Tibial artery (tissue), 4 donors: ENCODE measurements around the gene FOXO4.

ENCODE experiments used
- DNase-seq, 2 donors: peaks; one replicate each; pipeline ENCODE4 v3.0.0-alpha.2; 2019
- H3K27ac ChIP-seq, 2 donors: fragments of 200-600 bp; sonication (generic) in 1 of 2; 1 replicate in 1 of 2; 2 replicates in 1 of 2; pipeline ENCODE4 v1.5.1; 2018 to 2019; ENCODE audit warnings: mild to moderate bottlenecking in 1 of 2
- H3K27me3 ChIP-seq, 2 donors: fragments of 200-600 bp; sonication (generic) in 1 of 2; one replicate each; pipeline versions ENCODE4 v1.5.1 to v1.6.0; 2016 to 2019
- H3K36me3 ChIP-seq, 3 donors: fragments of 200-600 bp; sonication (generic) in 2 of 3; one replicate each; pipeline ENCODE4 v1.5.1; 2016 to 2019; ENCODE audit warnings: mild to moderate bottlenecking in 2 of 3
- H3K4me1 ChIP-seq, 4 donors: fragments of 200-600 bp; sonication (generic) in 2 of 4; 1 replicate in 3 of 4; 2 replicates in 1 of 4; pipeline ENCODE4 v1.5.1; 2016 to 2019
- H3K4me3 ChIP-seq, 2 donors: fragments of 200-600 bp; sonication (generic) in 1 of 2; 1 replicate in 1 of 2; 2 replicates in 1 of 2; pipeline ENCODE4 v1.5.1; 2018 to 2019; ENCODE audit warnings: mild to moderate bottlenecking in 2 of 2
- H3K9me3 ChIP-seq, 3 donors: fragments of 200-600 bp; sonication (generic) in 1 of 3; one replicate each; pipeline ENCODE4 v1.5.1; 2016 to 2019
- CTCF ChIP-seq, 2 experiments: fragments of 200-600 bp in 1 of 2; fragments of 450-650 bp in 1 of 2; IDR thresholded peaks; one replicate each; pipeline ENCODE4 v1.5.1; 2017 to 2019; ENCODE audit warnings: antibody characterized with exemption in 2 of 2, mild to moderate bottlenecking in 1 of 2, moderate library complexity in 1 of 2
- intact Hi-C: fragments of 100-400 bp; cut with DNase I; formaldehyde crosslinking; loops from one replicate; pipeline ENCODE4 v1.15.0; 2023; ENCODE audit warnings: low total_unique reads

Gene FOXO4

GRCh38 chrX:71106427-71106826, 10.8 kb downstream of the FOXO4 start, which contains the start of gene CXorf65:
TSS of gene CXorf65 (minus strand) at chrX:71106740. CDS start at chrX:71106556, 184 bp downstream.
- Histone ChIP-seq H3K4me3 (no peak within 1 kb of the TSS), H3K27me3 (no peaks in the 10 kb centered on the region), H3K27ac (no peak within 1 kb of the TSS), H3K9me3 (no peaks in the 10 kb centered on the region), H3K4me1 (no peaks in the 10 kb centered on the region), H3K36me3 (no peaks in the 10 kb centered on the region)
- DNase-seq = no peak
- intact Hi-C loops = no loop called here
- no peak for TF ChIP-seq CTCF (IDR thresholded peaks at IDR 0.05)

GRCh38 chrX:71107245-71107644, 11.6 kb downstream of the FOXO4 start:
- Histone ChIP-seq H3K4me3 (no peak overlapping the region), H3K27ac (no peak overlapping the region), H3K36me3 (no peaks in the 10 kb centered on the region), H3K27me3 (no peaks in the 10 kb centered on the region), H3K9me3 (no peaks in the 10 kb centered on the region), H3K4me1 (no peaks in the 10 kb centered on the region)
- no peak for TF ChIP-seq CTCF (IDR thresholded peaks at IDR 0.05)
- intact Hi-C loops = no loop called here
- DNase-seq = no peak

- H3K36me3 ChIP-seq = no peaks in the 10 kb centered on the region
- H3K27me3 ChIP-seq = no peaks in the 10 kb centered on the region
- no peak overlapping the region for H3K27ac ChIP-seq
- no peak for DNase-seq
- intact Hi-C loops = no loop called here
- no peaks in the 10 kb centered on the region for H3K9me3 ChIP-seq
- H3K4me1 ChIP-seq = no peaks in the 10 kb centered on the region
- no peak overlapping the region for H3K4me3 ChIP-seq
- no peak for TF ChIP-seq CTCF (IDR thresholded peaks at IDR 0.05)
Measured at GRCh38 chrX:71107762-71108360, 12.2 kb downstream of the FOXO4 start.

- Histone ChIP-seq H3K9me3 (no peaks in the 10 kb centered on the region), H3K27me3 (no peaks in the 10 kb centered on the region), H3K4me3 (no peak overlapping the region), H3K27ac (no peak overlapping the region), H3K36me3 (no peaks in the 10 kb centered on the region), H3K4me1 (no peaks in the 10 kb centered on the region)
- intact Hi-C loops = no loop called here
- no peak for TF ChIP-seq CTCF (IDR thresholded peaks at IDR 0.05)
- DNase-seq = no peak
Measured at GRCh38 chrX:71109051-71109450, 13.4 kb downstream of the FOXO4 start.

- H3K27me3 ChIP-seq = no peaks in the 10 kb centered on the region
- no peak for DNase-seq
- no peak for TF ChIP-seq CTCF (IDR thresholded peaks at IDR 0.05)
- intact Hi-C loops = no loop called here
- H3K9me3 ChIP-seq = no peaks in the 10 kb centered on the region
- no peak within 1 kb of the TSS for H3K27ac ChIP-seq
- H3K4me1 ChIP-seq = no peaks in the 10 kb centered on the region
- no peaks in the 10 kb centered on the region for H3K36me3 ChIP-seq
- no peak within 1 kb of the TSS for H3K4me3 ChIP-seq
Measured at GRCh38 chrX:71111141-71111843, 15.6 kb downstream of the FOXO4 start, which contains the start of gene IL2RG. TSS of gene IL2RG (minus strand) at chrX:71111577. CDS start at chrX:71111539, 38 bp downstream.
